ENCODE results near the gene ESRP2. TPM values are rescaled to one million over a fixed set of nuclear protein-coding genes. Genes with fewer than 3 reads are reported as not detected.

ESRP2 gene
- total RNA-seq, 1 donor from 2014 or later = not detected

DNA sequence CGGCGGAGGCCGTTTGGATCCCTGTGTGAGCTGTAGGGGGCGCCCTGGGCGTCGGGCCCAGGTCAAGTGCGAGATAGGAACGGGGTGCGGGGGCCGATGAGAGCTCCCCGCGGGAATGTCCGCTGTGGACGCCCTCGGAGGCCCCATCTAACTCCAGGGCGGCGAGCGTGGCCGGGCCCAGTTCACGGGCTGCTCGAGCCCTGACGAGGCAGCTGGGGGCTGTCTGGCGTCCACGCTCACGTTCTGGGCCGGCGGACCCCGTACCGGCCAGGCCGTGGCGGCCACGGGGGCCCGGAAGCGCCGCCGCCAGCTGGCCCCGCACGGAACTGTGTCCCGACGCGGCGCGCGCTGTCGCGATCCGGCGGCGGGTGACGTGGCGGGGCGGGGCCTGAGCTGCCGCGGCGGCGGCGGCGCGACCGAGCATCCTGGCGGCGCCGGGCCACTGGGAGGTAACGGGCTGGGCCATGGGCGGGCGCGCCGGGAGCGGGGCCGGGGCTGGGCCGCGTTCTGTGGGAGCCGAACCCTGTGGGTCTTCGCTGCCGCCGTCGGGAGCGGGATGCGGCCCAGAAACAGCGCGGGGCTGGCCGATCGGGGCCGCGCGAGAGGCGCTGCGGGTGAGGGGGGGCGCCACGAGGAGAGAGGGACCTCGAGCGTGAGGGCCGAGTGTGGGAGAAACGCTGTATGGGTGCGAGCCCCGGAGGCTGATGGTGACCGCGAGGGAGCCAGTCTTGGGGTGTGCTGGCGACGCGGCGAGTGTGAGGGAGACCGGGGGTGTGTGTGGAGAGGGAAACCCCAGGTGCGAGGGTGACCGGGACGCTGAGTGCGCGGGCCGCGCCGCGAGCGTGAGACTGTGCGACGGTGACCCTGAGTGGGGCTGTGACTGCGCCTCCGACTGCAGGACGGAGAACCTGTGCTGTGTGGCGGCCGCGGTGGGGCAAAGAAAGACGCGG, 28.5 kb upstream of the ESRP2 start, which contains the start of gene SLC7A6:
TSS of gene SLC7A6 (plus strand) at position 399 of the 950 bp plus-strand sequence. CDS start 10,201 bp downstream, outside the sequence.
- intact Hi-C loops (cut with DNase I) = loop anchor here (1.0 to 5.0 kb wide), 3 partner anchors 18 to 47 kb away; partner anchors contain the start of gene PRMT7
- peak; percentile 91 for DNase-seq (ENCODE audit: low spot score)

DNA sequence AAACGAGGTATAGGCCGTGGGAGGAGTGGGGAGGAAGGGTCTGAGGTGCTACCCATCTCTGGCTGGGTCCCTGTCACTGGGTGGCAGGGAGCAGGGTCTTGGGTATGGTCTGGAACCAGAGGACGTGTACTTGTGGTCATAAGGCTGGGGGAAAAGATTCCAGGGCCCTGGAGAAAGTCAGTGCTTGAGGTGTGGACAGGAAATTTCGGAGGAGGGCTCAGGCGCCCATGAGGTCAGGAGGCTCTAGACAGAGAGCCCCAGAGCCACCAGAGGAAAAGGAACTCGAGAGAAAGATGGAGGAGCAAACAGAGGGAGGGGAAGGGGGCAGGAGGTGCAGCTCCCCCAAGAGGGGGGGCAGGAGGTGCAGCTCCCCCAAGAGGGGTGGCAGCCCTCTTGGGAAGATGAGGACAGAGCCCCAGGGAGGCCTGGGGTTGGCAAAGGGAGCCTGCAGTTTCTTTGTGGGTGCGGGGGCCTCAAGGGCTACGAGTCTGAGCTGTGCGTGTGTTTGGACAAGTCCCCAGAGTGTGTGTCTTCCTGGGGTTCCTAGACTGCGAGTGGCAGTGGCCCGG, 27.7 kb upstream of the ESRP2 start:
- intact Hi-C loops (cut with DNase I) = loop anchor here (1.0 to 5.0 kb wide), 3 partner anchors 17 to 48 kb away; partner anchors contain the start of gene PRMT7
- no peak for DNase-seq (ENCODE audit: low spot score)

DNA sequence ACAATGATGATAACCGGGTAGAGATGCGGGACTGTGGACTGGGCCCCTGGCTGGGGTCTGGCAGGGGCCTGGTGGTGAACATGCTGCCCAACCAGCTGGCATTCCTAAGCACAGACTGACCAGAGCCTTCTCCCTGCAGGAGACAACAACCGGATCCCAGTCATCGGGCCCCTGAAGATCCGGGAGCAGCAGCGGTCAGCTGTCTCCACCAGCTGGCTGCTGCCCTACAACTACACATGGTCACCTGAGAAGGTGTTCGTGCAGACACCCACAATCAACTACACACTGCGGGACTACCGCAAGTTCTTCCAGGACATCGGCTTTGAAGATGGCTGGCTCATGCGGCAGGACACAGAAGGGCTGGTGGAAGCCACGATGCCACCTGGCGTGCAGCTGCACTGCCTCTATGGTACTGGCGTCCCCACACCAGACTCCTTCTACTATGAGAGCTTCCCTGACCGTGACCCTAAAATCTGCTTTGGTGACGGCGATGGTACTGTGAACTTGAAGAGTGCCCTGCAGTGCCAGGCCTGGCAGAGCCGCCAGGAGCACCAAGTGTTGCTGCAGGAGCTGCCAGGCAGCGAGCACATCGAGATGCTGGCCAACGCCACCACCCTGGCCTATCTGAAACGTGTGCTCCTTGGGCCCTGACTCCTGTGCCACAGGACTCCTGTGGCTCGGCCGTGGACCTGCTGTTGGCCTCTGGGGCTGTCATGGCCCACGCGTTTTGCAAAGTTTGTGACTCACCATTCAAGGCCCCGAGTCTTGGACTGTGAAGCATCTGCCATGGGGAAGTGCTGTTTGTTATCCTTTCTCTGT, 23.3 kb upstream of the ESRP2 start:
- intact Hi-C loops (cut with DNase I) = no loop called here
- no peak for DNase-seq (ENCODE audit: low spot score)

DNA sequence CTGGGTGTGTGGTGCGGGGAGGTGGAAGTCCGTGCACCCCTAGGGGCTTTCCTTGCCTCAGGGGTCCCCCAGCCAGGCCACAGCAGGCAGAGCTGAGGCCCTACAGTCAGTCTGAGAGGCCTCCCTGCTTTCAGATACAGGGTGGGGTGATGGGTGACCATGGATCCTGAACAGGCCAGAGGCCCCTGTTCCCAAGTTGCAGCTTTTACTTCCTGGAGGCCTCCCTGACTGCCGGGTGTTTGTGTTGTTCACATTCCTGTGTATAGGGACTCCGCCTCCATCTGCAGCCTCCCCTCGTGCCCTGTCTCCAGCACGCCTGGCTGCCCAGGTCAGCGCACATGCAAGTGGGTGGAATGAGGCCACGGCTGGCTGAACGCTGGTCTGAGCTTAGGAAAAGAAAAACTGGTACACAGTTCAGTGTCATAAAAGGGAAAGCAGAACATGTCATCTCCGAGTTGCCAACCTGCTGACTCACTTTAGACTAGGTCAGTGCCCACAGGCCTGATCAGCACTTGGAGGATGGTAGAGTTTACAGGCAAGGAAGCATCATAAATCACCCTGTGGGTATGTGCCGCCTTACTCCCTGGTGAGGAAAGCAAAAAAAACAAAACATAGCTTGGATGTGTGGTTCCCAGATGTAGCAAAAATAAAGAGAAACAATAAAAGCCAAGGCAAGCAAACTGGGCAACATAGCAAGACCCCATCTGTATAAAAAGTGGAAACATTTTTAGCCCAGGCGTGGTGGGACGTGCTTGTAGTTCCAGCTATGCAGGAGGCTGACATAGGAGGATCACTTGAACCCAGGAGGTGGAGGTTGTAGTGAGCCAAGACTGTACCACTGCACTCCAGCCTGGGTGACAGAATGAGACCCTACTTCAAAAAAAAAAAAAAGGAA, 22.2 kb upstream of the ESRP2 start:
- intact Hi-C loops (cut with DNase I) = no loop called here
- no peak for DNase-seq (ENCODE audit: low spot score)

DNA sequence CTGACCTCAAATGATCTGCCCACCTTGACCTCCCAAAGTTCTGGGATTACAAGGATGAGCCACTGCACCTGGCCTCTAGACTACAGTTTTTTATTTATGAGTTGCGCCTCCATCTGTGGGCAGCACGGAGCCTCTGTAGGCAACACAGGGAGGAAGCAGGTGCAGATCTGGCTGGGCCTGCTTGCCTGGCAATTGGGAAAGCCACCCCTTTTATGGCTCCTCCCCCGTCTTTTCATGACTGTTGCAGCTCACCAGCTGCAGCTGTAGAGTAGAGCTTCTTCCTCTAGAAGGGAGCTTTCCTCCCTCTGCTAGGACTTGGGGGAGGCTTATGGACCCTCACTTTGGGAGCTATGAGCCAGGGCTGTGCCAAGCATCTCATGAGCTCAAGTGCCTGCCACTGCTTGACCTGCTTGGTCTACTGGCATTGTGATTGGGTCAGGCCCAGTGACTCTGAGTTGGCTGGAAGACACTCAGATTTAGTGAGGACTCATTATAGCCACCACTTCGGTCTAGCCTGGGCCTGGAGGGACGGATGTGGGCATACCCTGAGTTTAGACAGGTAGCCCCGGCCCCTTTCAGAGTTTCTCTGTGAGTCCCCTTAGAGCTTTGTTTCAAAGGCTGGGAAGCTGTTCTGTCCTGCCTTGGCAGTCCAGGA, 21.5 kb upstream of the ESRP2 start:
- intact Hi-C loops (cut with DNase I) = no loop called here
- DNase-seq (ENCODE audit: low spot score) = no peak

DNA sequence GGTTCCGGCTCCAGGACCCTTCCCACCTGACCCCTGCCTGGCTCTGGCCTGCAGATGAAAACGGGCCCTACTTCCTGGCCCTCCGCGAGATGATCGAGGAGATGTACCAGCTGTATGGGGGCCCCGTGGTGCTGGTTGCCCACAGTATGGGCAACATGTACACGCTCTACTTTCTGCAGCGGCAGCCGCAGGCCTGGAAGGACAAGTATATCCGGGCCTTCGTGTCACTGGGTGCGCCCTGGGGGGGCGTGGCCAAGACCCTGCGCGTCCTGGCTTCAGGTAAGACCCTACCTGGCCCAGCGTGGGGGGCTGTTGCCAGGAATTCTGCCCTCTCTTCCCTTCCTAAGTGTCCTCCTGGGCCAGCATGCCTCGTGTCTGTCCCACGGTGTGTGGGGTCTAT, 19.8 kb upstream of the ESRP2 start:
- intact Hi-C loops (cut with DNase I) = no loop called here
- DNase-seq (ENCODE audit: low spot score) = no peak

DNA sequence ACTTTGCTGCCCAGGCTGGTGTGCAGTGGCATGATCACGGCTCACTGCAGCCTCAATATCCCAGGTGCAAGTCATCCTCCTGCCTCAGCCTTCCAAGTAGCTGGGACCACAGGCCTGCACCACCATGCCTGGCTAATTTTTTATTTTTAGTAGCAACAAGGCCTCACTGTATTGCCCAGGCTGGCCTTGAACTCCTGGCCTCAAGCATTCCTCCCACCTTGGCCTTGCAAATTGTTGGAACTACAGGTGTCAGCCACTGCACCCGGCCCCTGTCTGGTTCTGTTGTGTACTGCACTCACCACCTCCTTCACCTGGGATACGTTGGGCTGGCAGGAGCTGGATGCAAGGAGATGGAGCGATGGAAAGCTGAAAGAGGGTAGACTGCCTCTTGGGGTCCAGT, 17.8 kb upstream of the ESRP2 start:
- intact Hi-C loops (cut with DNase I) = no loop called here
- no peak for DNase-seq (ENCODE audit: low spot score)

DNA sequence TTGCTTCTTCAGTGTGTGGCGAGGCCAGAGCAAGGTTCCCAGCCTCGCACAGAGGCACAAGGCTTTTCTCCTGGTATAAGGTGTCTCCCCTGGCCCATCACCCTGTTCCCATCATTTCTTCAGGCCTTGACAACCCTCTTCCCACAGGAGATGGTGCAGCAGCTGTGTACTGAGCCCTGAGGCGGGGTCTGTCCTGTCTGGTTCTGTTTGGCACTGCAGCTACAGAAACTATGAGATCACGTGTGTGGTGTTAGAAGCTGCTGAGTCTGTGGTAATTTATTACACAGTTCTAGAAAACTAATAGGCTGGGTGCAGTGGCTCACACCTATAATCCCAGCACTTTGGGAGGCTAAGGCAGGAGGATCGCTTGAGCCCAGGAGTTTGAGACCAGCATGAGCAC, 16.5 kb upstream of the ESRP2 start:
- DNase-seq (ENCODE audit: low spot score) = no peak
- intact Hi-C loops (cut with DNase I) = no loop called here

DNA sequence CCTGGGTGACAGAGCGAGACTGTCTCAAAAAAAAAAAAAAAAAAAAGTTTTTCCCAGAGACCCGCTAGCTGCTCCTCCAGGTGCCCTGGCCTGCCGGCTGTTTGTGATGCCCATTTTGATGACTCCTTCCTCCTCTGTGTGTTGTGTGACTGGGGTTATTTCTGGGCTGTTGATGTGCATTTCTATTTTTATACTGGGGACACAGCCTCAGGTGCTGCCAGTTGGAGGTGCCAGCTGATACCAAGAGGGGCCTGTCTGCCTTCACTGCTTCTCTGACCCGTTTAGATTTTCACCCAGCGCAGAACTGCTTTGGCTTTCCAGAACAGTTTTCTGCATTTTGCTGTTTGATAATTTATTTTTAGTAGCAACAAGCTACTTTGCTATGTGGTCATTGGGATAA, 15.9 kb upstream of the ESRP2 start:
- DNase-seq (ENCODE audit: low spot score) = no peak
- intact Hi-C loops (cut with DNase I) = no loop called here

DNA sequence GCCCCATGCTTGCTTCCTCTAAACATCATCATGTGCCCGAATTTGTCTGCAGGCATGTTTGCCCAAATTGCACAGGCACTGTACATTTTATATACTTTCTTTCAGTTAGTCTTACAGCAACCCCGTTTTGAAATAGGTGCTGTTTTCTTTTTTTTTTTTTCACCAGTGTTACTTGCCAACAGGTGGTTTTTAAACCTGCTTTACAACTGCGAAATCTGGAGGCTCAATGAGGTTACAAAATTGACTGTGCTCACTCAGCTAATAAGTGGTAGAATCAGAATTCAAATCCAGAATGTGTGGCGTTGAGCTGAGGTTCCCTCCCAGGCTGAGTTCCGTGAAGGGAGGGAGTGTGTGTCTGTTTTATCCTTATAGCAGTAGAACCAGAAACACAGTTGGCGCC, 15.0 kb upstream of the ESRP2 start:
- intact Hi-C loops (cut with DNase I) = no loop called here
- no peak for DNase-seq (ENCODE audit: low spot score)

DNA sequence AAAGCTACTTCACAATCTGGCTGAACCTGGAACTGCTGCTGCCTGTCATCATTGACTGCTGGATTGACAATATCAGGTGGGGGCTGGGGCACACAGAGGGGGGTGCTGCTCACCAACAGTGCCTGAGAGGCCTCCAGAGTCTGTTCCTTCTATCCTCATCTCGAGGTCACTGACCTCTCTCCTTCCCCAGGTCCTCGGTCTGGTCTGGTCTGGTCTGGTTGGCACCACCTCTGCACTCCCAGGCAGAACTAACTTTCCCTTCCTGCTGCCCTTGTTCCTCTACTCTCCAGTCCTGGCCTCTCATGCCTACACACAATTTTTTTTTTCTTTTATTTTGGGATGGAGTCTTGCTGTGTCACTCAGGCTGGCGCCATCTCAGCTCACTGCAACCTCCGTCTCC, 13.4 kb upstream of the ESRP2 start:
- intact Hi-C loops (cut with DNase I) = loop anchor here (5.0 kb wide), 1 partner anchor 63 kb away; the partner anchor contains the start of genes PRMT7 and SLC7A6OS
- DNase-seq (ENCODE audit: low spot score) = no peak

DNA sequence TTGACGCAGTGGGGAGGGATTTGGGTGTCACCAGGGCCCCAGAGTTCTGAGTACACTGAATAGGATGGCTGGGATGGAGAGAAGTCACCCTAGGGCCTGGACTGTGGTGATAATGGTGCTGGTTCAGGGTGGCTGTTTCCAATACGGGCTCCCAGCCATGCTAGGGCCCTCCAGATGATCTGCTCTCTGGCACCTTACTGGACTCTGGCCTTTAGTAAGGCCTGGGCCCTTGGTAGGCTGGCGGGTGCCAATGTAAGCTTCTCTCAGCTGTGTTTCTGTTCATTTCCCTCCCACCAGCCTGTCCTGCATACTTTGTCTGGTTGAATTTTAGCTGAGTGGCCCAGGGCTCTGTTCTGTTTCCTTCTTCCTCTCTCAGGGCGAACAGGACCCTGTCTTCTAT, 12.0 kb upstream of the ESRP2 start:
- intact Hi-C loops (cut with DNase I) = loop anchor here (2.0 to 5.0 kb wide), 2 partner anchors 17 to 64 kb away; partner anchors contain the start of genes PRMT7, SLC7A6 and SLC7A6OS
- DNase-seq (ENCODE audit: low spot score) = no peak

DNA sequence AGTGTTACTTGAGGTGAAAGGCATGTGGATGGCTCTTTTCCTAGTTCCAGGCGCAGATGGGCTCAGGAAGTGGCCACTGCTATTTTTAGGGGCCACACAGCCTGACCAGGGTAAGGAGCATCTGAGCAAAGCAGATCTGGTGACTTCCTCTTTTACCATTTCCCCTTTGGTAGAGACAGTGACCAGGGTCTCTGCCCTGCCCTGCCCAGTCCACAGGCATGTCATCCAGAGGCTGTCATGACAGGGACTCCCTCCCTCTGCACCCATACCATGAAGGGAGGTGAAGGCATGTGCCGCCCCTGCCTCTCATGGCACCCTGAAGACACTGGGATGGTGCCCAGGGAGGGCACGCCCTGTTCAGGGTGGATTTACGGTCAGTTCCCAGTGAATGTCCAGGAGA, 11.5 kb upstream of the ESRP2 start:
- intact Hi-C loops (cut with DNase I) = loop anchor here (2.0 to 5.0 kb wide), 2 partner anchors 17 to 65 kb away; partner anchors contain the start of genes PRMT7, SLC7A6 and SLC7A6OS
- no peak for DNase-seq (ENCODE audit: low spot score)

DNA sequence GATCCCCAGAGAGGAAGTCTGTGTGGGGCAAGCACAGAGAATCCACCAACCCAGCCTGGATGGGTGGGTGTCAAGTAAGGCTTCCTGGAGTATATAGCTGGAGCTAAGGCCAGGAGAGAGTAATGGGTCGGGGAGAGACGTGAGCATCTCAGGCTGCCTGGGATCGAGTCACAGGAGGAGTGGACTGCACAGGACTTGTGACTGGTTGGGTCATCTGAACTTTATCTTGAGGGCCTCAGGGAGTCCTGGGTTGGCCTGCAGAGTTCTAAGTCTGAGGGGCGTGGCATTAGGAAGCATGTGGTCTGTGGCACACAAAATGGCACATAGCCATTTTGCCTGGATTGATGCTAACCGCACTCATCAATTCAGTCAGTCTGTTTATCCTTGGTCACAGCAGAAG, 10.7 kb upstream of the ESRP2 start:
- DNase-seq (ENCODE audit: low spot score) = no peak
- intact Hi-C loops (cut with DNase I) = loop anchor here (2.0 to 5.0 kb wide), 2 partner anchors 18 to 66 kb away; partner anchors contain the start of genes PRMT7, SLC7A6 and SLC7A6OS

DNA sequence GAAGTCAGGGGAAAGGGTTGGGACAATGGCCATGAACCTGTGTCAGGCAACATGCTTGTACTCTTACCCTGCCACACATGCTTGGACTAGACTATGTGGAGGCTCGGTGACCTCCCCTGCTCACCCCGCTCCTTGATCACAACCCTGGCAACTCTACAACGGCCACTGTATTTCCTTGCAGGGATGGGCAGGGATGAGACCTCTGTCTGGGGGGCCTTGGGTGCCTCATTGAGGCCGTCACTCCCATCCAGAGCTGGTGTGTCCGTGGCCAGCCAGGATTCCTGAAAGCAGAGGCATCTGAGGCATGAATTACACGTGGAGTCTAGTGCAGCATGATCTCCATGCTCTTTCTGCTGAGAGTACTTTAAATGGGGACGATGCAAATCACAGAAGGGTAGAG, 10.2 kb upstream of the ESRP2 start:
- DNase-seq (ENCODE audit: low spot score) = no peak

DNA sequence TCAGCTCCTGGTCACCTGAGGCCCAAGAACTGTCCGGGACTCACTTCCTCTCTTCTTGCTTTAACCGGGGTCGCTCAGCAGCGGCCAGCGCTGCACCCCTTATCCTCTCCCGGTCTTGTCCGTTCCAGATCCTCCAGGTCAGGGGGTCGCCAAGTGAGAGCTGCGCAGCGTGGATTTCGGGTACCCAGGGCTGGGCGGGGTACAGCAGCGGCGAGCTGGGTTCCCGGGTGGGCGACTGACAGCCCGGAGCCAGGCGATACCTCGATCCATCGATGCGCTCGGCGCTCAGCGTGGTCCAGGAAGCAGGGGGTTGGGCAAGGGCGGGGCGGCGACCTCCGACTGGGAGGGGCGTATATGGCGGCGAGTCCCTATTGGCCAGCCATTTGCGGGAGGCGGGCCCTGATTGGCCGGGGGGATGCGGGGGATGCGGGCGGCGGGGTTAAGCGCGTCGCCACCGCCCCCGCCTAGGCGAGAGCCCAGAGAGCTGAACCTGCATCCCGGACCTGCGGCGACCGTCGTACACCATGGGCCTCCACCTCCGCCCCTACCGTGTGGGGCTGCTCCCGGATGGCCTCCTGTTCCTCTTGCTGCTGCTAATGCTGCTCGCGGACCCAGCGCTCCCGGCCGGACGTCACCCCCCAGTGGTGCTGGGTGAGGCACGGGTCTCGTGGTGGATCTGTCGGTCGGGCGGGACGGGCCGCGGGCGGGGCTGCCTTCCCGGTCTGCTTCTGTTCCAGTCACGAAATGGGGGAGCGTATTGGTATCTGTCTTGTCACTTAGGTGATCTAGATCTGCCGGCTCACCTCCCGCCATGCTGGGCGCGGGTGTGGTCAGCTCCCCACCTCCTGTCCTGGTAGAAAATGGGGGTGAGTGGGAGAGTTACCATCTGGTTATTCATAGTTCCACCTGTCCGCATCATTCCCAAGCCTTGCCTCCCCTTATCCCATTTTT, 9.3 kb upstream of the ESRP2 start, which contains the start of gene PLA2G15:
TSS of gene PLA2G15 (plus strand) at position 471 of the 951 bp plus-strand sequence. CDS start at position 525, 54 bp downstream.
- DNase-seq (ENCODE audit: low spot score) = peak; percentile 98
- intact Hi-C loops (cut with DNase I) = loop anchor here (5.0 kb wide), 1 partner anchor 67 kb away; the partner anchor contains the start of genes PRMT7 and SLC7A6OS

More for the DNA sequence above, 10.2 kb upstream of the ESRP2 start:
- intact Hi-C loops (cut with DNase I) = loop anchor here (2.0 to 5.0 kb wide), 2 partner anchors 19 to 66 kb away; partner anchors contain the start of genes PRMT7, SLC7A6 and SLC7A6OS

DNA sequence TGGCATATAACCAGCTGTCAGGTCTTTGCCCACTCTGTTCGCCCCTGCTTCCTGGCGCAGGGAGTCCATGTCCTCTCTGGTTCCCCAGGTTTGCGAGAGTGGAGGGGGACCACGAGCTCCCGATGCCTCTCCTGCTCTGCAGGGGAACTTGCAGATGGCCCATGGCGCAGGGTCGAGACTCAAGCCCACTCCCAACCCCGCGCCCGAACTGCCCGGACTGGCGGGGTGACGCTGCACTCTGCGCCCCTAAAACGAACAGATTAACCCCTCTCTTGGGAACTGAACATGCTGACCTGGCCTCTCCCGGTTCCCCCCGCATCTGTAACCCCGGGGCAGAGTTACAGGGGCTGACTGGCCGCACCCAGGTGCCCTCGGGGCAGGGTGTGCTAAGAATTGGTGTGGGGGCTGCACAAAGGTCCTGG, 8.6 kb upstream of the ESRP2 start:
- no peak for DNase-seq (ENCODE audit: low spot score)
- intact Hi-C loops (cut with DNase I) = no loop called here
